GM19351 (cell line): ENCODE measurements around the gene MRPS6.

ENCODE experiments used
- ATAC-seq: cut with Tn5 transposase; IDR thresholded peaks from one replicate; pipeline ENCODE4 v1.9.1; 2021; ENCODE audit warnings: mild to moderate bottlenecking, moderate library complexity; ENCODE audit not compliant: unreplicated experiment

The MRPS6 gene

GRCh38 chr21:34177919-34178567 lies 104.7 kb downstream of the MRPS6 start:
- ATAC-seq = no peak

GRCh38 chr21:34179204-34179935 lies 106.0 kb downstream of the MRPS6 start:
- ATAC-seq = no peak

DNA sequence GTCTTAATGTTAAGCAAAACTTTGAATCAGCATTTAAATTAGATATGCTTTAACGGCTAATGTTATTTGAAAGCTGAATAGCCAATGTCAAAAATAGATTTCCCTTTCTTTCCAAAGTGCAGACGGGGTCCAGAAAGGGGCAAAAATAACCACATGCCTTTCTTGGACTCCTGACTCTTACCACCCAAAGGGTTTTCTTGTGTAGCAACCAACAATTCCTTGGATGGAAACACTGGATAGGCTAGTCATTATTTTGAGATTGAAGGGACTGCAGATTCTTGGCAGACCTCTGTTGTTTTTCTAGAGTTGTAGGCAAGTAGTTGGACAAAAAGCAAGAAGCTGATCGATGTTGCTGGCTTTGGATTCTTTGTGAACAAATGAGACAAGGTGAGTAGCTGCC lies 107.0 kb downstream of the MRPS6 start:
- ATAC-seq = no peak

GRCh38 chr21:34180826-34181359 lies 107.5 kb downstream of the MRPS6 start:
- no peak for ATAC-seq

- no peak for ATAC-seq
Observed at GRCh38 chr21:34181431-34182039, 108.2 kb downstream of the MRPS6 start.

DNA sequence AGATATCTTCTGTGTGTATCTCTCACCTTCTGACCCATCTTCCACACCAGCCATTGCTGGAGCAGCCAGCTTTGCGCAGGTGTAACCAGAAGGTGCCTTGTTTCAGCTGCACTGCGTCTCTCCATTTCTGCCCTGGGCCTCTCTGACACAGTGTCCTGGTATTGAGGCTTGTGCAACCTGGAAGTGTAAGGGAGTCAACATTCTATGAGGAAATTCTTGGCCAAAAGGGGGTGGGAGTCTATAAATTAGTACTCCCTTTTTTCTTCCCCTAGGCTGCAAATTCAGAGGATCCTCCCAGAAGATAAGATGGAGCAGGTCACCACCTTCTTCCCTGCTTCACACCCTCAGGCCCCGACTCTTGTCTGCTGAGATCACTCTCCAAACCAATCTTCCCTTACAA lies 109.1 kb downstream of the MRPS6 start:
- ATAC-seq = no peak

- no peak for ATAC-seq
Observed at GRCh38 chr21:34183331-34183928, 110.1 kb downstream of the MRPS6 start.

- no peak for ATAC-seq
Observed at GRCh38 chr21:34184232-34184631, 110.9 kb downstream of the MRPS6 start.

GRCh38 chr21:34185026-34185750 lies 111.8 kb downstream of the MRPS6 start:
- ATAC-seq = no peak

GRCh38 chr21:34186109-34186719 lies 112.8 kb downstream of the MRPS6 start:
- ATAC-seq = no peak

GRCh38 chr21:34187935-34188334 lies 114.6 kb downstream of the MRPS6 start:
- no peak for ATAC-seq

- ATAC-seq = no peak
Observed at GRCh38 chr21:34189506-34189905, 116.1 kb downstream of the MRPS6 start.

DNA sequence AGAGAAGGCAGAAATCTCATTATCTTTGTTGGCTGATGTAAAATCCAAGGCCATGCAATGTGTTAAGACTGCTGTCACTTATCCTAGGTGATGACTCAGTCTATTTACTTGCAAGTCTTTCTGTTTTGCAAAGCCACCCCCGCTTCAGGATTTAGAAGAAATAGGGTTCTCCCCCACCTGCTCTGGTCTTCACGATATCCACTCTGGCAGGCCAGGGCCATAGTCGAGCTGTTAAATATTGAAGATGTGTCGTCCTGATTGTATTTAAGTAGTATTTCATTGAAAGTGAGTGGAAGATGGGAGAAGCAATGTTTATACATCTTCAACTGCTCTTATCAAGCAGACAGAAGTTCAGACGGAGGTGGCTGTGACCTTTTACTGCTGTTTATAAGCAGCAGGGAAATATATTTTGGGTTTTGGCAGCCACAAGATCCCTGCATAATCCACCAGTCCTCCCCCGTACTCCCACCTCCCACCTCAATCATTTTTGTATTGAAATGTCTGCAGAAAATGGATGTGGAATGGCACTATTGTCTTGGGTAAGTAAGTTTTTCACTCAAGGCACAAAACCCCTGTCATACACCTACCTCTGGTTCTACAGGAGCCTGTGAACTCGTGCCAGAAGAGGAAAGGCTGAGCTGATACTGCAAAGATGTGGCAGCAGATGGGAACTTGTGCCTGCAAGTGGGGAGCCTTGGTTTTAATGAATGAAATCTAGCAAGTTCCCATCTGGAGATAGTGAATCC lies 117.4 kb downstream of the MRPS6 start:
- no peak for ATAC-seq

GRCh38 chr21:34191876-34192275 lies 118.5 kb downstream of the MRPS6 start:
- no peak for ATAC-seq
